ENCODE data around the gene MRPS15.

Gene MRPS15

DNA sequence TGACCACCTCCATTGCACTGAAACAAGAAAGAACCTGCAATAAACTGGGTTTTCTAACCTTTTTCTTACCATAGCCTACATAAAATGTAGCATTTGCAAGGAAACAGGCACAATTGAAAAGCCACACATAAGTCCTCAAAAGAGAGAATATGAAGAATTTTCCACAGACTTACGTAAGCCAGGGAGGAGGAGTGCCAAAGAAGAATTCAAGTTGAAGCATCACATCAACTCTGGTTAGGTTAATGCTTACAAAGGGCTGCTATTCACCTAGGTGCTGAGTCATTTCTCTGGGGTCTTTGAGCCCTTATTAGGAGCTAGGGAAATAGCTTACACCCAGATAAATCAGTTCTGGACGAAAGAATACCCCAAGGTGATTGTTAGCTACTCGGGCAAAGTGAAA is 23.5 kb downstream of the MRPS15 start:
- no peak for TF ChIP-seq RARB (CRISPR knock-in tag; IDR thresholded peaks at IDR 0.05)
- no peak for TF ChIP-seq ZFP30 (CRISPR knock-in tag; IDR thresholded peaks at IDR 0.05)
- TF ChIP-seq, protein P1, sequence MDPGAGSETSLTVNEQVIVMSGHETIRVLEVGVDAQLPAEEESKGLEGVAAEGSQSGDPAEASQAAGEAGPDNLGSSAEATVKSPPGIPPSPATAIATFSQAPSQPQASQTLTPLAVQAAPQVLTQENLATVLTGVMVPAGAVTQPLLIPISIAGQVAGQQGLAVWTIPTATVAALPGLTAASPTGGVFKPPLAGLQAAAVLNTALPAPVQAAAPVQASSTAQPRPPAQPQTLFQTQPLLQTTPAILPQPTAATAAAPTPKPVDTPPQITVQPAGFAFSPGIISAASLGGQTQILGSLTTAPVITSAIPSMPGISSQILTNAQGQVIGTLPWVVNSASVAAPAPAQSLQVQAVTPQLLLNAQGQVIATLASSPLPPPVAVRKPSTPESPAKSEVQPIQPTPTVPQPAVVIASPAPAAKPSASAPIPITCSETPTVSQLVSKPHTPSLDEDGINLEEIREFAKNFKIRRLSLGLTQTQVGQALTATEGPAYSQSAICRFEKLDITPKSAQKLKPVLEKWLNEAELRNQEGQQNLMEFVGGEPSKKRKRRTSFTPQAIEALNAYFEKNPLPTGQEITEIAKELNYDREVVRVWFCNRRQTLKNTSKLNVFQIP (CRISPR knock-in tag; IDR thresholded peaks at IDR 0.05; ENCODE audit: borderline replicate concordance, low read depth), result no peak
- no peak for TF ChIP-seq TOX (CRISPR knock-in tag; IDR thresholded peaks at IDR 0.05; ENCODE audit: borderline replicate concordance)
- no peak for TF ChIP-seq ISL1 (CRISPR knock-in tag; IDR thresholded peaks at IDR 0.05)
- TF ChIP-seq, protein P2, sequence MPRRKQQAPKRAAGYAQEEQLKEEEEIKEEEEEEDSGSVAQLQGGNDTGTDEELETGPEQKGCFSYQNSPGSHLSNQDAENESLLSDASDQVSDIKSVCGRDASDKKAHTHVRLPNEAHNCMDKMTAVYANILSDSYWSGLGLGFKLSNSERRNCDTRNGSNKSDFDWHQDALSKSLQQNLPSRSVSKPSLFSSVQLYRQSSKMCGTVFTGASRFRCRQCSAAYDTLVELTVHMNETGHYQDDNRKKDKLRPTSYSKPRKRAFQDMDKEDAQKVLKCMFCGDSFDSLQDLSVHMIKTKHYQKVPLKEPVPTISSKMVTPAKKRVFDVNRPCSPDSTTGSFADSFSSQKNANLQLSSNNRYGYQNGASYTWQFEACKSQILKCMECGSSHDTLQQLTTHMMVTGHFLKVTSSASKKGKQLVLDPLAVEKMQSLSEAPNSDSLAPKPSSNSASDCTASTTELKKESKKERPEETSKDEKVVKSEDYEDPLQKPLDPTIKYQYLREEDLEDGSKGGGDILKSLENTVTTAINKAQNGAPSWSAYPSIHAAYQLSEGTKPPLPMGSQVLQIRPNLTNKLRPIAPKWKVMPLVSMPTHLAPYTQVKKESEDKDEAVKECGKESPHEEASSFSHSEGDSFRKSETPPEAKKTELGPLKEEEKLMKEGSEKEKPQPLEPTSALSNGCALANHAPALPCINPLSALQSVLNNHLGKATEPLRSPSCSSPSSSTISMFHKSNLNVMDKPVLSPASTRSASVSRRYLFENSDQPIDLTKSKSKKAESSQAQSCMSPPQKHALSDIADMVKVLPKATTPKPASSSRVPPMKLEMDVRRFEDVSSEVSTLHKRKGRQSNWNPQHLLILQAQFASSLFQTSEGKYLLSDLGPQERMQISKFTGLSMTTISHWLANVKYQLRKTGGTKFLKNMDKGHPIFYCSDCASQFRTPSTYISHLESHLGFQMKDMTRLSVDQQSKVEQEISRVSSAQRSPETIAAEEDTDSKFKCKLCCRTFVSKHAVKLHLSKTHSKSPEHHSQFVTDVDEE (CRISPR knock-in tag; IDR thresholded peaks at IDR 0.05), result no peak
- TF ChIP-seq ZNF70 (CRISPR knock-in tag; IDR thresholded peaks at IDR 0.05), result no peak
- TF ChIP-seq, protein P3, sequence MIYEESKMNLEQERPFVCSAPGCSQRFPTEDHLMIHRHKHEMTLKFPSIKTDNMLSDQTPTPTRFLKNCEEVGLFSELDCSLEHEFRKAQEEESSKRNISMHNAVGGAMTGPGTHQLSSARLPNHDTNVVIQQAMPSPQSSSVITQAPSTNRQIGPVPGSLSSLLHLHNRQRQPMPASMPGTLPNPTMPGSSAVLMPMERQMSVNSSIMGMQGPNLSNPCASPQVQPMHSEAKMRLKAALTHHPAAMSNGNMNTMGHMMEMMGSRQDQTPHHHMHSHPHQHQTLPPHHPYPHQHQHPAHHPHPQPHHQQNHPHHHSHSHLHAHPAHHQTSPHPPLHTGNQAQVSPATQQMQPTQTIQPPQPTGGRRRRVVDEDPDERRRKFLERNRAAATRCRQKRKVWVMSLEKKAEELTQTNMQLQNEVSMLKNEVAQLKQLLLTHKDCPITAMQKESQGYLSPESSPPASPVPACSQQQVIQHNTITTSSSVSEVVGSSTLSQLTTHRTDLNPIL (CRISPR knock-in tag; IDR thresholded peaks at IDR 0.05; ENCODE audit: low read depth), result no peak

DNA sequence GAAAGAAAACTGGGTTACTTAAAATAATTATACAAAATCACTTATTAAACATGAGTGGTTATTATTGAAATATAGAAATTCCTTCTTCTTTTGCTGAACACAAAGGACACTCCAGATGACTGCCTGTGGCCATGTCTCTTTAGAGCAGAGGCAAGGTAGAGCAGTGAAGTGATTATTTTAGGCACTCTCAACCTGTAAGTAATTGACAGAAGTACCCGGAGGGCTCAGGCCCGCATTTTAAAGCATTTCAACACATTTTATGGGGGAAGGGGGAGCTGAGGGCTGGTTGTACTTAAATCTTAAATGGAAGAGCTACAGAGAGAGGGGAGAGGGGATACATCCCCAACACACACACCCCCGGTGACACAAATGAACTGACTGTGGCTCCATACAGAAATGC is 24.1 kb downstream of the MRPS15 start:
- TF ChIP-seq TCF4 (CRISPR knock-in tag; IDR thresholded peaks at IDR 0.05; ENCODE audit: borderline replicate concordance), result no peak
- TF ChIP-seq BACH2 (CRISPR knock-in tag; IDR thresholded peaks at IDR 0.05; ENCODE audit: borderline replicate concordance), result no peak
- TF ChIP-seq, protein P2 (CRISPR knock-in tag; IDR thresholded peaks at IDR 0.05), result no peak
- no peak for TF ChIP-seq CSDC2 (CRISPR knock-in tag; IDR thresholded peaks at IDR 0.05)
- no peak for TF ChIP-seq ESRRG (CRISPR knock-in tag; IDR thresholded peaks at IDR 0.05)
- TF ChIP-seq PPARA (CRISPR knock-in tag; IDR thresholded peaks at IDR 0.05; ENCODE audit: borderline replicate concordance), result no peak
- TF ChIP-seq ZC3H10 (CRISPR knock-in tag; IDR thresholded peaks at IDR 0.05), result no peak
- no peak for TF ChIP-seq ZNF70 (CRISPR knock-in tag; IDR thresholded peaks at IDR 0.05)
- no peak for TF ChIP-seq ZNF565 (CRISPR knock-in tag; conservative IDR thresholded peaks at IDR 0.05; ENCODE audit: low read depth)
- no peak for TF ChIP-seq ISL1 (CRISPR knock-in tag; IDR thresholded peaks at IDR 0.05)
- no peak for ATAC-seq

More for the DNA sequence above, 23.5 kb downstream of the MRPS15 start:
- no peak for ATAC-seq

DNA sequence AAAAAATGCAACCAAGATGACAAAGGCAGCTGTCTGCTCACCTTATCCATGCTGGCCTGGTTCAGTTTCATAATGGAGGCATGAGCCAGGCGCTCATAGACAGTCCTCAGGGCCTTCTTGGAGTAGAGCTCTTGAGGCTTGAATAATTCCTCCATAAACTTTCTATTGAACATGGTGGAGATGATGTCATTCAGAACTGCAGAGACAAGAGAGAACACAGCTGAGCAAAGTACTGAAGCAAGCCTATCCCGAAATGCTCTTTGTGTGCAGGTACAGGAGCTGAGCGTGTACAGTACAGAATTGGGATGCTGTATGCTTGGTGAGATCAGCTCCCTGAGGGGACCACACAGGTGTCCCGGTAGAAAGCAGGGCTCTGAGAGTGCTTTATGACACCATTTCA is 25.5 kb downstream of the MRPS15 start:
- no peak for ATAC-seq
- TF ChIP-seq ZNF8 (CRISPR knock-in tag; IDR thresholded peaks at IDR 0.05) (no peak), ISL1 (CRISPR knock-in tag; IDR thresholded peaks at IDR 0.05) (no peak), ZFP30 (CRISPR knock-in tag; IDR thresholded peaks at IDR 0.05) (no peak), ZNF565 (CRISPR knock-in tag; conservative IDR thresholded peaks at IDR 0.05; ENCODE audit: low read depth) (no peak), SNAI2 (CRISPR knock-in tag; IDR thresholded peaks at IDR 0.05) (no peak)
- TF ChIP-seq, protein P1 (CRISPR knock-in tag; IDR thresholded peaks at IDR 0.05; ENCODE audit: borderline replicate concordance, low read depth), result no peak
- TF ChIP-seq, protein P4, sequence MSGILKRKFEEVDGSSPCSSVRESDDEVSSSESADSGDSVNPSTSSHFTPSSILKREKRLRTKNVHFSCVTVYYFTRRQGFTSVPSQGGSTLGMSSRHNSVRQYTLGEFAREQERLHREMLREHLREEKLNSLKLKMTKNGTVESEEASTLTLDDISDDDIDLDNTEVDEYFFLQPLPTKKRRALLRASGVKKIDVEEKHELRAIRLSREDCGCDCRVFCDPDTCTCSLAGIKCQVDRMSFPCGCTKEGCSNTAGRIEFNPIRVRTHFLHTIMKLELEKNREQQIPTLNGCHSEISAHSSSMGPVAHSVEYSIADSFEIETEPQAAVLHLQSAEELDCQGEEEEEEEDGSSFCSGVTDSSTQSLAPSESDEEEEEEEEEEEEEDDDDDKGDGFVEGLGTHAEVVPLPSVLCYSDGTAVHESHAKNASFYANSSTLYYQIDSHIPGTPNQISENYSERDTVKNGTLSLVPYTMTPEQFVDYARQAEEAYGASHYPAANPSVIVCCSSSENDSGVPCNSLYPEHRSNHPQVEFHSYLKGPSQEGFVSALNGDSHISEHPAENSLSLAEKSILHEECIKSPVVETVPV (CRISPR knock-in tag; IDR thresholded peaks at IDR 0.05), result no peak

All from SK-N-SH treated with all-trans-retinoic acid at 6 μM for 48 hours (cell line).